Nephron (organoid): ENCODE results near the gene GAK.
"Not testable (repeated sequence)": the region's sequence is repeated elsewhere in the genome, so short reads cannot be mapped to it uniquely, and the experiment has no call there.

Source experiments
- H3K27ac Mint-ChIP-seq, 3 experiments: 2 replicates each; pipeline ENCODE4 v1.8.0; 2020; ENCODE audit warnings: mixed read lengths in 3 of 3, mild to moderate bottlenecking in 2 of 3, moderate library complexity in 1 of 3
- H3K27me3 Mint-ChIP-seq: 2 replicates; pipeline ENCODE4 v1.8.0; 2021; ENCODE audit warnings: low read depth, mild to moderate bottlenecking, moderate library complexity, mixed read lengths
- H3K36me3 Mint-ChIP-seq: 2 replicates; pipeline ENCODE4 v1.8.0; 2020; ENCODE audit warnings: low read depth, mixed read lengths
- H3K4me1 Mint-ChIP-seq: 2 replicates; pipeline ENCODE4 v1.8.0; 2020; ENCODE audit warnings: mixed read lengths
- H3K4me3 Mint-ChIP-seq, 3 experiments: 2 replicates each; pipeline ENCODE4 v1.8.0; 2020; ENCODE audit warnings: mild to moderate bottlenecking in 3 of 3, mixed read lengths in 3 of 3, moderate library complexity in 2 of 3
- H3K9me3 Mint-ChIP-seq: 2 replicates; pipeline ENCODE4 v1.8.0; 2020; ENCODE audit warnings: mixed read lengths
- TF ChIP-seq, protein P1 (sequence below), 3 experiments: fragments of 200-600 bp; sonication (generic); IDR thresholded peaks; one replicate each; pipeline ENCODE4 v1.5.0; 2021; ENCODE audit warnings: antibody characterized with exemption in 3 of 3; ENCODE audit not compliant: unreplicated experiment in 3 of 3

The GAK gene

DNA sequence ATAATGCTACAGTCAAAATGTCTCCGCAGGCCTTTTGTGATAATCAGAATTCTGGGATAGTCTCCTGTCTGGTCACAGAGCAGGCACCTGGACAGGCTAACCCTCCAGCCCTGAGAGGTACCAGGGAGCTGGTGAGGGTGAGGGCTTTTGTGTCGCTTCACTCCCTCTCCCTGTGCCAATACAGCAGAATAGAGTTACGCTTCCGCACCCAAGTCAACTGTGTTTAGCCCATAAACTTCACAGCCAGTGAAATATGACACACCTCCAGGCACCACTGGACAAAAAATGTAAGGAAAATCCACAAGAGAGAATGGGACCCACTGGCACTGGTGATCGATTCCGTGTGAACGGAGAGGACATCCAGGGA lies 1.3 kb downstream of the GAK start:
- Mint-ChIP-seq H3K4me3 (peak overlapping the region; percentile 95 to 98 (median 96)), H3K27ac (peak overlapping the region; percentile 76 to 90 (median 78)), H3K9me3 (no peaks in the 10 kb centered on the region), H3K4me1 (peaks cover 27% of the 10 kb centered on the region), H3K36me3 (no peaks in the 10 kb centered on the region), H3K27me3 (no peaks in the 10 kb centered on the region)
- TF ChIP-seq, protein P1, sequence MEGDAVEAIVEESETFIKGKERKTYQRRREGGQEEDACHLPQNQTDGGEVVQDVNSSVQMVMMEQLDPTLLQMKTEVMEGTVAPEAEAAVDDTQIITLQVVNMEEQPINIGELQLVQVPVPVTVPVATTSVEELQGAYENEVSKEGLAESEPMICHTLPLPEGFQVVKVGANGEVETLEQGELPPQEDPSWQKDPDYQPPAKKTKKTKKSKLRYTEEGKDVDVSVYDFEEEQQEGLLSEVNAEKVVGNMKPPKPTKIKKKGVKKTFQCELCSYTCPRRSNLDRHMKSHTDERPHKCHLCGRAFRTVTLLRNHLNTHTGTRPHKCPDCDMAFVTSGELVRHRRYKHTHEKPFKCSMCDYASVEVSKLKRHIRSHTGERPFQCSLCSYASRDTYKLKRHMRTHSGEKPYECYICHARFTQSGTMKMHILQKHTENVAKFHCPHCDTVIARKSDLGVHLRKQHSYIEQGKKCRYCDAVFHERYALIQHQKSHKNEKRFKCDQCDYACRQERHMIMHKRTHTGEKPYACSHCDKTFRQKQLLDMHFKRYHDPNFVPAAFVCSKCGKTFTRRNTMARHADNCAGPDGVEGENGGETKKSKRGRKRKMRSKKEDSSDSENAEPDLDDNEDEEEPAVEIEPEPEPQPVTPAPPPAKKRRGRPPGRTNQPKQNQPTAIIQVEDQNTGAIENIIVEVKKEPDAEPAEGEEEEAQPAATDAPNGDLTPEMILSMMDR (IDR thresholded peaks at IDR 0.05; ENCODE audit: unreplicated experiment in 3 of 3) = no peak

DNA sequence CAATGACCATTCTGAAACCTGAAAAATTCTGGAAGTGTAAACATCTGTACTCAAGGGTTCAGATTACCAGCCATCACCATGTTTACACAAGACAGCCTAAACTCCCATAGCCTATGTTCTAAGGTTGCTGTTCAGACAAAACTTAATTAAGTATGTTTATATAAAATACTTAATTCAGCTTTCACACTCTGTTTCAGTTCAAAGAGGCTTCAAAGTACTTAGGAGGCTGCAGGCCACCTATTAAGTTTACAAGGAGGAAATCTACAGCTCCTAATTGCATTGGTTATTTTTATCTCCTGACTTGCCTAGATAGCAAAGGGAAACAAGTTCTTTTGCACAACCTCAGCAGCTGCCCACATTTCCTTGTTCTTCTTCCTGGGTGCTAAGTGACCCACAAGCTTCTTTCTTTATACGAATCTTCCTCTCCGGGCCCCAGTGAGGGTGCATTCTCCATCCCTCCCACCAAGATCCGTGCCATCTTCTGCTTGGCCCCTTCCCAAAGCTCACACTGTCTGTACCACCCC lies 2.0 kb downstream of the GAK start:
- peaks cover 27% of the 10 kb centered on the region for H3K4me1 Mint-ChIP-seq
- H3K4me3 Mint-ChIP-seq = peak overlapping the region; percentile 95 to 98 (median 96)
- H3K36me3 Mint-ChIP-seq = no peaks in the 10 kb centered on the region
- no peaks in the 10 kb centered on the region for H3K9me3 Mint-ChIP-seq
- peak overlapping the region; percentile 76 to 90 (median 78) for H3K27ac Mint-ChIP-seq
- TF ChIP-seq, protein P1 (IDR thresholded peaks at IDR 0.05; ENCODE audit: unreplicated experiment in 3 of 3) = no peak
- H3K27me3 Mint-ChIP-seq = no peaks in the 10 kb centered on the region

DNA sequence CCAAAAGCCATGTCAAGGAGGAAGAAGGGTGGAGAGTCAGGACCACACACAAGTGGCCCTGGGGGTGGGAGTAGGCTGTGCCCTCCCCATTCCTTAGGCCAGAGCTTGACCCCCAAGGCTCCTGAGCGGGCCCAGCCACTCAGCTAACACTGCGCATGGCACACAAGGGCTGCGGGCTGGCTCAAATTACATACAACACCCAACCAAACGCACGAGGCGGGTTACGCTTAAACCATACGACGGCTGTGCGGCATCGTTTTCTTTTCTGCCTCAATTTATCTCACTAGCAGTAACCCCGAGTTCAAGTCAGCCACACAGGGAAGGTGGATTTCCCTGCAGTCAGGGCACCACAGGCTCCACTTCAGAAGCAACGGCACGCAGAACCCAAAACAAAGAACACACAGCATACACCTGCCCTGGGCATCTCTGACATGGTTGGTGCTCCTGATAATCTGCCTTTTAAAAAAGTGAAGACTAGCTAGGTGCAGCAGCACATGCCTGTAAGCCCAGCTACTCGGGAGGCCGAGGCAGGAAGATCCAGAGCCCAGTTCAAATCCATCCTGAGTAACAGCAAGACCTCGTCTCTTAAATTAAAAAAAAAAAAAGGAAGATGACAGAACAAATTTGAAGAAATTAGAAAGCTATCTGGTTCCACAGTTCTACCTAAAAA lies 2.9 kb downstream of the GAK start:
- TF ChIP-seq, protein P1 (IDR thresholded peaks at IDR 0.05; ENCODE audit: unreplicated experiment in 3 of 3) = no peak
- Mint-ChIP-seq H3K27me3 (no peaks in the 10 kb centered on the region), H3K36me3 (no peaks in the 10 kb centered on the region), H3K4me3 (peak overlapping the region; percentile 25 to 65 (median 59)), H3K9me3 (no peaks in the 10 kb centered on the region), H3K27ac (peak overlapping the region in 2 of 3 experiments; percentile 15 to 26), H3K4me1 (peaks cover 27% of the 10 kb centered on the region)

DNA sequence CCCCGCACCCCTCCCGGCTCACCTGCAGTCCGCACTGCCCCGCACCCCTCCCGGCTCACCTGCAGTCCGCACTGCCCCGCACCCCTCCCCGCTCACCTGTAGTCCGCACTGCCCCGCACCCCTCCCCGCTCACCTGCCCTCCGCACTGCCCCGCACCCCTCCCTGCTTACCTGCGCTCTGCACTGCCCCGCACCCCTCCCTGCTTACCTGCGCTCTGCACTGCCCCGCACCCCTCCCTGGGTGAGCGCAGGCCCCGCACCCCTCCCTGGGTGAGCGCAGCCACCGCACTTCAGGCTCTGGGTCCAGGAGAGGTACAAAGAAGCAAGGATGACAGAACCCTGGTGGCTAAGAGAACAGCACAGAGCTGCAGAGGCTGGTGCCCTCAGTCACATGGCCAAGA lies 4.5 kb downstream of the GAK start:
- H3K9me3 Mint-ChIP-seq, H3K27me3 Mint-ChIP-seq: not testable (repeated sequence)

DNA sequence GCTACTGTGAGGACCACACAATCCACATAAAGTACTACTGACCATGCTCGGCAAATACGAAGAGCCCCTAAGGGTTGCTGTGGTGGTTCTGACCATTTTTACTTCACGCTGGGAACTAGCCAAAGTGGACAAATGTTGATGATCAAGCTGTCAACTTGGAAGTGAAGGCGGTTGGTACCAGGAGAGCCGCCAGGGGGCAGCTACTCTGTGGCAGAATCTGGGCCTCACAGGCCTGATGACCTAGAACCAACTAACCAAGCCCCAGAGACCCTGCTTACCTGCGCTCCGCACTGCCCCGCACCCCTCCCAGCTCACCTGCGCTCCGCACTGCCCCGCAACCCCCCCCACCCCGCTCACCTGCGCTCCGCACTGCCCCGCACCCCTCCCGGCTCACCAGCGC lies 5.6 kb downstream of the GAK start:
- TF ChIP-seq, protein P1 (IDR thresholded peaks at IDR 0.05; ENCODE audit: unreplicated experiment in 3 of 3) = peak; percentile 39 to 46 (median 43)
- no peak overlapping the region for H3K4me3 Mint-ChIP-seq
- no peaks in the 10 kb centered on the region for H3K9me3 Mint-ChIP-seq
- peaks cover 10% of the 10 kb centered on the region for H3K36me3 Mint-ChIP-seq
- no peaks in the 10 kb centered on the region for H3K27me3 Mint-ChIP-seq
- H3K27ac Mint-ChIP-seq = peak overlapping the region in 1 of 3 experiments; percentile 27
- peaks cover 19% of the 10 kb centered on the region for H3K4me1 Mint-ChIP-seq

More for the DNA sequence above, 4.5 kb downstream of the GAK start:
- H3K4me1 Mint-ChIP-seq = peaks cover 22% of the 10 kb centered on the region
- not testable (repeated sequence) for H3K36me3 Mint-ChIP-seq, H3K27ac Mint-ChIP-seq, H3K4me3 Mint-ChIP-seq

DNA sequence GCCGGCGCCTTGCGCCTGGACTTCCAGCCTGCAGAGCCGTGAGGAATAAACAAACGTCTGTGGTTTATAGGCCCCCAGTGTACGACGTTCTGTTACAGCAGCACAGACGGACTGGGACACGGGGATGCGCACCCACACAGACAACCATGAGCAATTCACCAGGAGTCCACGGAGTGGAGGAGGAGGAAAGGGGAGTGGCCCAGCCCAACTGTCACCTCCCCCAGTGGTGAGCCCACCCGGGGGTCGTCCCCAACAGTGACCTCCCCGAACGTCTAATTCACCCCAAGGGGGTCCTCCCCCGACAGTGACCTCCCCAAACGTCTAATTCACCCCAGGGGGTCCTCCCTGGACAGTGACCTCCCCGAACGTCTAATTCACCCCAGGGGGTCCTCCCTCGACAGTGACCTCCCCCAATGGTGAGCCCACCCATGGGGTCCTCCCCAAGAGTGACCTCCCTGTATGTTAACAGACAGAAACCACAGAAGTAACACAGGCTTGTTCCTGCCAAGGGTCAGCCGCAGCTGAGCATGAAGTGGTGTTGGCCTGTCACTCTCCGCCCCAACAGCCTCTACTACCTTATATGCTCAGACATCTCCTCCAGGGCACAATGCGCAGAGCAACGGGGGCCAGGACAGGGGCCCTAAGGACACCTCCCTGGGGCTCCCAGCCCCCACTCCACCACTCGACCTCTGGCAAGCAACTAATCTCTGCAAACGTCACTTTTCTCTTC lies 6.2 kb downstream of the GAK start:
- TF ChIP-seq, protein P1 (IDR thresholded peaks at IDR 0.05; ENCODE audit: unreplicated experiment in 3 of 3) = no peak
- Mint-ChIP-seq H3K36me3 (peaks cover 13% of the 10 kb centered on the region), H3K27me3 (no peaks in the 10 kb centered on the region), H3K9me3 (no peaks in the 10 kb centered on the region), H3K27ac (peak overlapping the region in 1 of 3 experiments; percentile 27), H3K4me3 (no peak overlapping the region), H3K4me1 (peaks cover 14% of the 10 kb centered on the region)
